Activated CD8-positive, alpha-beta memory T cell treated with anti-CD3 and anti-CD28 coated beads for 4 hours (primary cell): ENCODE measurements around the gene DNAH6.
"Not testable (repeated sequence)": the region's sequence is repeated elsewhere in the genome, so short reads cannot be mapped to it uniquely, and the experiment has no call there.

Experiments used
- DNase-seq, 2 donors: peaks; one replicate each; pipeline ENCODE4 v3.0.0-alpha.2; 2020; ENCODE audit warnings: low read depth in 2 of 2

DNAH6 gene

DNA sequence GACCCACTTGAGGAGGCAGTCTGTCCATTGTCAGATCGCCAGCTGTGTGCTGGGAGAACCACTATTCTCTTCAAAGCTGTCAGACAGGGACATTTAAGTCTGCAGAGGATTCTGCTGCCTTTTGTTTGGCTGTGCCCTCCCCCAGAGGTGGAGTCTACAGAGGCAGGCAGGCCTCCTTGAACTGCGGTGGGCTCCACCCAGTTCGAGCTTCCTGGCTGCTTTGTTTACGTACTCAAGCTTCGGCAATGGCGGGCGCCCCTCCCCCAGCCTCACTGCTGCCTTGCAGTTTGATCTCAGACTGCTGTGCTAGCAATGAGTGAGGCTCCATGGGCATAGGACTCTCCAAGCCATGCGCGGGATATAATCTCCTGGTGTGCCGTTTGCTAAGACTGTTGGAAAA, 5.3 kb upstream of the DNAH6 start:
- DNase-seq: not testable (repeated sequence)

DNA sequence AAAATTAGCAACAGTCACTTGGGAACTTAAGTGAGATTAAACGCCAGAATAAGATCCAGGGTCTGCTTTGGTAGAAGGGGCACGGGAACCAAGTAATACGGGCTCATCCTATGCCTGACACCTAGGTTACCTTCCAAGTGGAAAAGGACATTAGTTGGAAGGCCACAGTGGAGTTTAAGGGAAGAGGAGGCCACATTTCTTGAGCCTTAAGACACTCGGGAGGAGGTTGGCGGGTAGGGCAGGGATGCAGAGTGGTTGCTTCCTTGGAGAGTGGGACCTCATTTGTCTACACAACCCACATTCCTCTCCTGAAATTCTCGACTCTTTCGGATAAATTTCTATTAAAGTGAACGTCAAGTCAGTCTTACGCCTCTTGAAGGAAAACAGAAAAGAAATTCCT, 510 bp upstream of the DNAH6 start:
- DNase-seq: no peak

DNA sequence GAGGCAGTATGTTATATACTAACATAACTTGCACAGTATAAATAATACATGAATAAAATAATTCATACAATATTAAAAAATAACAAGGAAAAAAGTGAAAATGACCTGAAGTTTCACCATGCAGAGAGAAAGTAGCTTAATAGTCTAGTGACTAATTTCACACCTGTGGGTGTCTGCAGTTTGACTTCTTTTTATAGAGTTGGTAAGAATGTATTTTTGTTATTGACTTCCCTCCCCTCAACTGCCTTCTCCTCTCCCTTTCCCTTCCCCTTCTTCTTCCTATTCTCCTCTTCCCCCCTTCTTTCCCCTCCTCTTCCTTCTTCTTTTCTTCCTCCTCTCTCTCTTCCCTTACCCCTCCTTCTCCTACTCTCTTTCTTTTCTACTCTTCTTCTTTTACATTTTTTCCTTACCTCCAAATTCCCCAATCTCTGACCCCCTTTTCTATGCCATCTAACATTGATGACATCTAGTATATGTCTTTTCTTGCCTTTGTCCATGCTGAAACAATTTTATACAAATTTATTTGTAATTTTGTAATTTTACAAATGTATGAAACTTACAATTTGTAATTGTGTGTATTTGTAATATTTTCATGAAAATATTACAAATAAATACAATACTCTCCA, 3.1 kb downstream of the DNAH6 start:
- DNase-seq: no peak

DNA sequence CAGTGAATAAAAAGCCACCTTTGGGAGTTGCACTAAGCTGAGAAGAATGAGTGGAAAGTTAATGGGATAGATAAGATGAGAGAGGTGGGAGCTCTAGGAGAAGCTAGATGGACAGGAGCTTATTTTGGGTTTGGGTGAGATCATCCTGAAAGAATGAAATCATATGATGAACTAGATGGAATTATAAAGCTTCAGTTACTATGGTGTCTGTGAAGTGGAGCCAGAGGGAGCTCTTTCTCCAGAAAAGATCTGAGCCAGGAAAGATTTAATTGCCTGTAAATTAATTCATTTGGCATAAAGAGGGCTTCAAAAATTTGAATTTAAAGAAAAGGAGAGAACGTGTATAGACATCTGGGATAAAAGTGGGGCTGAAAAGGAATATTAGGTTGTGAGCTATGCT, 10.3 kb downstream of the DNAH6 start:
- no peak for DNase-seq

DNA sequence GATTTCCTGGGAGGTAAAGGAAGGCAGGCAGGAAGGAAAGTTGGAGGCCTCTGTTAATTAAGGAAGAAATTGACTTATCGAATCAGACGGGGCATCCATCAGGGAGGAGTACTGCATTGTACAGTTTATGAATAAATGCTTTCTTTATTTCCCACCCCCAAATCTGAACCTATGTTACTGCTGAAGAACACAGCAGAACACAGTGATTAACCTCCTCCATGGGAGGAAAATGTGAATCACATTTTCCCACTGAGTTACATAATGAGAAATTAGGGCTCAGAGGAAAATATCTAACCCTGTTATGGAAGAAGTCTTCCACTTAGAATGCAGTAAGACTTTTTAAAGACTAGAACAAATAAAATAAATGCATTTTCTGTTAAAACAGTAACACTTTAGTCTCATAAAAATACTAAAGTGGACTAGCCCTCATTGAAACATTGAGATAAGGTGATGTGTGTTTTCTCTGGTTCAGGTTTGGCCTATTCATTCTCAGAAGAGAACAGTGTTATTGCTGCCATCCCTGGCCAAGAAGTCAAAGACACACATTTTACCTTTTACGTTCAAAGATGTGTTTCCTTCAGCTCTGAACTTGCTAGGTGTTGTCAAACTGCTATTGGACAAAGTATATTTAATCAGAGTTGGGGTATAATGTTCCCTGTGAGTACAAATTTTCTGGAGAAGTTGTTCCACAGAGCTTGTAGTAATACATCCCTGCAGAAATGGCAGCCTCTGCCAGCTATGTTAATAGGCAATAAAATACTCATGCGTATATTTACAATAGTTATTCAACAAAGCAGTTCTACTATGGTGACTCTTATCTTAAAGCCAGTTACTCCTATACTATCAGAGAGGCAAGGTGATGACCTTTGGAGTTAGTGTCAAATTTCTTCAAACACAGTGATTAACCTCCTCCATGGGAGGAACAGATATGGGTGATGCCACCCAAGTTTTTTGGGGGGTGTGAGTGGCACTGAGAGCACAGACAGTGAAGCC, 11.1 kb downstream of the DNAH6 start:
- DNase-seq: no peak

DNA sequence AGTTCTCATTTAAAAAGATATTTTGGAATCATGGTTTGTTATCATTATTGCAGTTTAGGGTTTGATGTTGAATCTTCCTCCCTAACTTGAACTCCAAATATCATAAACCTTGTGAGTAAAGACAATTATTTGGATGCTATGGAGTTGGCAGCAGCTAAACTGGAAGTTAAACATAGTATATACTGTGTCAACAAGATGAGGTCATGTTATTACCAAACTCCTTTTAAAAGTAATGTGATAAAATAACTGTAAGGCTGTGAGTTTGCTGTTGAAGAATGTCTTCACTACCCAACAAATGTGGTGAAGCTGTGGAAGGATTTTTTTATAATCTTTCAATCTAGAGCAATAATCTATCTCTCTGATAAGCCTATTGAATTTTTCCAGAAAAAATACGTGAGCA, 16.0 kb downstream of the DNAH6 start:
- no peak for DNase-seq

DNA sequence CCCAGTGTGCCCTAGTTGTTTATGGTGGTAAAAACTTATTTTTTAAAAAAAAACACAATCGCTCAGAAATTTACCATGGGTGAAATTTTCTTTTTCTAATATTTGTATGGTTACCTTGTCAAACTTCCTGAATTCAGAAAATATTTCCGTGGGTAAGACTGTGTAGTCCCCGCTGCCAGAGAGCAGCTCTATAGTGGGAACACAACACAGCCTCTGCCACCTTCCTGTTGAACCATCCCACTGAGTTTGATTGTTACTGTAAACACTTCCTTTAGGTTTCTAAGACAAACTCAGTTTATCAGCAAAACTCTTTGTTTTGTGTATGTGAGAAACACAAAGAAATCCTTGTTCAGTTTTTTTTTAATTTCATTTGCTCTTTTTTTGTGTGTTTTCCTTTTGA, 17.9 kb downstream of the DNAH6 start:
- no peak for DNase-seq

DNA sequence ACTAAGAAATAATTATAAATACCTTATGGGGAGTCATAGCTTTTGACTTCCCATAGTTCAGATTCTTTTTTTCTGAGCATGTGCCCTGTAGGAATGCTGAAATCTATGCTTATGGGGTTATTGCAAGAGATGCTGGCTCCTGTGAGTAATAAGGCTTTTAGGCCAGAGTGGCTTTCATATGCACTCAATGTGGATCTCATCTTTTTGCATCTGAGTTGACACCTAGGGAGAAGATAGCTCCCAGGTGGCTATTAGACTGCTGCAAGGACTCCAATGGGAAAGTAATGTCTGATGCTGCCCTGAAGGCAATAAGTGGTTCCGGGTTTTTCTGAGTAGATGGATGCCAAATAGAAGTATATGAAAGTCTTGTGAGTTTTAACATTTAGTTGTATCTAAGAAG, 21.0 kb downstream of the DNAH6 start:
- no peak for DNase-seq

DNA sequence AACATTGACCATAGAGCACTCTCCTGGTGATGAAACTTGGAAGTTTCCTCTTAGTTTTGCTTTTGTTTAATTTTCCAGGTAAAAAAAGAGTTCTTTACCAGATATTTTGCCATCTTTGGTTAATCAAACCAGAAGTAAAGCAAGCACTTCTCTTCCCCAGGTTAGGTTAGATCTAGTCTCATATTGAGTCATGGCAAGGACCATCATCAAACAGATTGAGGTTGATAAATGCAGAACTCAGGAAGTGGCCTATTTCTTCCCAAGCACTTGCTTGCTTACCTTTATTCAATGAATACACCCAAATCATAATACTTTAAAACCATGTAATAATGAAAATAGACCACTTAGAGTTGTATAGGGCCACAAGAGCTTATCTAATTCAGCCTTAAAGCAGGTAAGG, 23.4 kb downstream of the DNAH6 start:
- DNase-seq: no peak

DNA sequence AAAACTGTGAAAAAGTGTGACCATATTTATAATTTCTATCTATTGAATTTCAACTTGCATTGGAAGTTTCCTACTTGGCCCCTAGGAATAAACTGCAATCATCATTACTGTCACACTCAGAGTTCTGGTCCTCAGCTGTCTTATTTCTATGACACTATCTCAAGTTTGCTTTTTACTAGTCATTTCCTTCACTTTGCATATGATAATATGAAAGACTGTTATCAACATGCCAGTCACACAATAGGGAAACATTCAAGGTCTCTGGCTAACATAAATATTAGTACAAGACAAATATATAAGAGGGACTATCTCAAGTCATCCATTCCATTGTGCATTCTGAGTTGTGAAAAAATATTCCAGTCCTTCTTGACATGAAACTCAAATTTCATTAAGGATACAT, 28.7 kb downstream of the DNAH6 start:
- DNase-seq: no peak

DNA sequence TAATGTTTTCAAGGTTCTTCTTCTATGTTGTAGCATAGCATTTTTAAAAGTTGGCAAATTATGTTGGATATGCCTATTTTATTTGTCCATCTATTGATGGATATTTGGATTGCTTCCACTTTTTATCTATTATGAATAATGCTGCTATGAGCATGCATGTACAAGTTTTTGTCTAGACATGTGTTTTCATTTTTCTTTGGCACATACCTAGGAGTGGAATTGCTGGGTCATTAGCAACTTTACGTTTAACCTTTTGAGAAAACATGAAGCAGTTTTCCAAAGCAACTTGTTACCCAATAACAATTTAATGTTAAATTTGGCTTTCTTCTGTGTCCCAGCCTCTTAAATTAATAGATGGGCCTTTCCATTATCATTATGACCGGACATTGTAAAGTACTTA, 30.3 kb downstream of the DNAH6 start:
- DNase-seq: no peak

DNA sequence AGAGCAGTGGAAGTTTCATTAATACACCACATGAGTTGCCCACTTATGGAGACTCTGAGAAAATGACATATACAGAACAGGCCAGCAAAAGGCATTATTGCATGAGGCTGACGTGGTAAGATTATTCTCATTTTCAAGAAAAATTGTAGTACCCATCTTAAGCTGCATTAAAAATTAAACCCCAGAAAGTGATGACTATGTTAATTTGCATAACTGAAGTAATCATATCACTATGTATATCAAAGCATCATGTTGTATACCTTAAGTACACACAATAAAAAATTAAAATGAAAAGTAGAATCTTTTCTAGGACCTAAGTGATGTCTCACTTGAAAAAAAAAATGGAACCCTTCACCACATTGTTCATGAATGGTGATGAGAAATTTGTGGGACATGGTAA, 32.0 kb downstream of the DNAH6 start:
- DNase-seq: no peak

DNA sequence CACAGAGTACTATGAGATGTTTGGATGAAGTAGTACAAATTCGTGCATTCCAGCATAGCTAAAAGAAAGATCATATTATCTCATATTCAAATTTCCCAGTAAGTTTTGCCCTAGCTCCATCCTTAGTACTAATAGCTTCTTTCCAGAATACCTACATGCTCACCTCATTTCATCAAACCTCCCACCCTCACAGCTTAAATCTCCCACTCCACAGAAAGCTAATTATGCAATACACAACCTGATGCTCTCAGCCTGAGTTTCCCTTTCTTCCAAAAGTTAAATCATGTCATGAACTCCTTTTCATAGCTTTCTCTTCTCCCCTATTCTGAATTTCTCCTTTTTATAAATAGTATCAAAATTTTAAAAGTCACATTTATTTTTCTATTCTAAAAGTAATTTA, 34.6 kb downstream of the DNAH6 start:
- DNase-seq: no peak

DNA sequence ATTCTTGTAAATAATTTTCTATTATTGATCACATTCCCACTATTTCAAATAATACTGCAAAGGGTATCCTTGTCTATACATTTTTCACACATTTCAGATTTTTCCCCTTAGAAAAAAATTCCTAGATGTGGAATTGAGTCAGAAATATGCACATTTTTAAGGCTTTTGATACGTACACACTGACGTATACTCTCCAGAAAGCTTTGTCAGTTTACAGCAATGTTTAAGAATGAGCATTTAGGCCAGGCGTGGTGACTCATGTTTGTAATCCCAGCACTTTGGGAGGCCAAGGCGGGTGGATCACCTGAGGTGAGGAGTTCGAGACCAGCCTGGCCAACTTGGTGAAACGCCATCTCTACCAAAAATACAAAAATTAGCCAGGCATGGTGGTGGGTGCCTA, 35.2 kb downstream of the DNAH6 start:
- not testable (repeated sequence) for DNase-seq

DNA sequence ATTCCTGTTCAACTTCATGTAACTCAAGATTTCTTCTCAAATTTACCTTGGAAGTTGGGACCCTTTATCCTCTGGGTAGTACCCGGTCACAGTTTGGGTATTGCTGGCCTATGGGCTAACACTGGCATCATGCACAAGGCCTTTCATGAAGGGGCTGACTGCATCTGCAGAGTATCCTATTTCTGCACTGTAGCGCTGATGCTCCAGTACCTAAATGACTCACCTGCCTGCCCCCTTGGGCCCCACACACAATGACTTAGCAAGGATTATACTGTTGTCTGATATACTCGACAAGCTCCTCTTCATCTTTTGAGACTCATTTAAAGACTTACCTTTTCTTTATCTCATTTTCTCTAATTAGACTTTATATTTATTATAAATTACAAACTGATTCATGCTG, 39.9 kb downstream of the DNAH6 start:
- DNase-seq: no peak

DNA sequence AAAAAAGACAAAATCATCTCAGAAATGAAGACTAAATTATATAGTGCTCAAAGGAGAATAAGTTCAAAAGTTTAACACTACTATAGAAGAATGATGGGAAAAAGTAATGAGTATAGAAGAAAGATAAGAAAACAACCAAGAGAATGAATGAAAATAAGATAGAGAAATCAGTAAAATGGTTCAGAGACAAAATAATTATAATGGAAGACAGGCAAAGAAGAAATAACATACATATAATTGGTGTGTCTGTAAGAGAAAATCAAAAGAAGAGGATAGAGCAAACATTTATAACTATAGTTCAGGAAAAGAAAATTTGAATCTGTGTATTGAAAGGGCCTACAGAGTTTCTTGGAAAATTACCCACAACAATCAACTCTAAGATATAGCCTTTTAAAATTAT, 43.5 kb downstream of the DNAH6 start:
- no peak for DNase-seq

DNA sequence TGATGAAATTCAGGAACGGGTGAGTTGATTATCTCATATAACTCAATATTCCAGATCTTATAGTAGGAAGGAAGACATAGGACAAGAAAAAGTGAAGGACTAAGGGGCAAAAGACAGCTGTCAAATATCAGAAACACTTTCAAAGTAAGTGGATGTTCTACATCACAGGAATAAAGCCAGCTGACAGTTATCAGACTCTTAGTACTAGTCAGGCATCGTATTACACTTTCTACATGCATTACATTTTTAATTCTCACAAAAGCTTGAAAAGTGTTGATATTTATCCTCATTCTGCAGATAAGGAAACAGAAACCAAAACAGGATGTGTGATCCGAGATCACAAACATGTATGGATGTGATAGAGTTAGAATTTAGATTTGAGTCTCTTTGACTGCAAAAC, 63.4 kb downstream of the DNAH6 start:
- no peak for DNase-seq

DNA sequence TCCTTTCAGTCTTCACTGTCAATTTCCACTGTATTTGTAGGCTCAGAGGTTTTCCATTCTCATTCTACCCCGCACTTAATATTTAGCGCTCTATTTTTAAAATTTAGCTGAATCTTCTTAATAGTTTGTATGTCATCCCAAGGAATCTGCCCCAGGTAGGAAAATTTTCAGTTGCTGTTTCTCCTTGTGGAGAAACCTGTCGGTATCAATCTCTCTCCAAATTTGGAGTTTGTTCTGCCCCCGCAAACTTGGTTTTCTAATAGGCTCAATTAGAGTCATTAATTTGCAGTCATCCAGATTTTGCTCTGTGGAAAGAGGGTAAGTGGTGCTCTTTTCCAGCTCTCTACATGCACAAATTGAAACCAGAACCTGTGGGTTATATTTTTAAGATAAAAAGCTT, 87.6 kb downstream of the DNAH6 start:
- DNase-seq: no peak

DNA sequence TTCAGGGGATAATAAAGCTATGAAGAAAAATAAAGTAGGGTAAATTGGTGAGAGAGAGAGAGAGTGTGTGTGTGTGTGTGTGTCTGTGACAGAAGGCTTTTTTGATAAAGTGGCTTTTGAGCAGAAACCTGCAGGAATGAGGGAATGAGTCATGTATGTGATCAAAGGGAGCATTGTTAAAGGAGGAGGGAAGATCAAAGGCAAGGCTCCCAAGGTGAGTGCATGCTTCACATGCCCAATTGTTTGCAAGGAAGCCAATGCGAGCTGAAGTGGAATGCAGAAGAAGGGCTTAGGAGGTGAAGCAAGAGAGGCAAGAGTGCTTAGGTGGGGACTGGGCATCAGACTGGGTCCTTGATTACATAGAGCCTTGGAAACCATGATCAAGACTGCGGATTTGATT, 96.8 kb downstream of the DNAH6 start:
- no peak for DNase-seq

DNA sequence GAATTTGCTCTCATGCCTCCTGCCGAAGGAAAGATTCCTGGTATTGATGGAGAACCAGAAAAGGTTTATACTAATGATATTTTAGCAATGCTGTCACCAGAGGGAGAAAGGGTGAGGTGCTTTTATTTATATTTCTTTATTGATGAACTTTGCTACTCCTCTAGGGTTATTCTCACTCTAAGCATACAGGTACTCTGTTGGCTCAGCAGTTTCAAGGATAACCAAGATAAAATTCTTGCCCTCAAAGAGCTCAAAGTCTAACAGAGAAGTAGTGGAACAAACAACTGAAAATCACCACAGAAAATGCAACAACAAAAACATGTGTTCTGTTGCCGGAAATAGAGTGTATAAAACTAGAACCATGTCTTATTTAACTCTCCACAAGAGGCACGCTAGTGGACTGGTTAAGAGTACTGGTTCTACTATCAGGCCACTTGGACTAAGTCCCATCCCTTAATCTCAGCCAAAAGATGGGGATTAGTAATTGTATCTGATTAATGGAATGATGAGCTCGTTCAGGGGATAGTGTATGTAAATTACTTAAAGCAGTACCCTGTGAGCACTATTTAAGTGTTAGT, 103.6 kb downstream of the DNAH6 start:
- DNase-seq: no peak

DNA sequence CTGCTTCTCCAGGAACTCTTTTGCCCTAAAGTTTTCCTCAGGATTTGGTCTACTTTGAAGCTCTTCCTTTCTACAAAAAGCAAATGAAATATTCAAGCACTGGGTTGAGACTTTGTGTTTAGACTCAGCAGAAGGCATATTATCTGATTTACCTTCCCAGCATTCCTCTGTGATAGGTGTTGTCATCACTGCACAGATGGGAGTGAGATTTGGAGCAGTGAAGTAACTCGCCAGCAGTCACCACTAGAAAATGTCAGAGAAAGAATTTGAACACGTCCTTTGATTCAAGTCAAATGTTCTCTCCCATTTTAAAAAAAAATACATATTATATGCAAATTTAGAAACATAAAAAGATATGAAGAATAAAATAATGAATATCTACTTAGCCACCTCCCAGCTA, 112.2 kb downstream of the DNAH6 start:
- no peak for DNase-seq

DNA sequence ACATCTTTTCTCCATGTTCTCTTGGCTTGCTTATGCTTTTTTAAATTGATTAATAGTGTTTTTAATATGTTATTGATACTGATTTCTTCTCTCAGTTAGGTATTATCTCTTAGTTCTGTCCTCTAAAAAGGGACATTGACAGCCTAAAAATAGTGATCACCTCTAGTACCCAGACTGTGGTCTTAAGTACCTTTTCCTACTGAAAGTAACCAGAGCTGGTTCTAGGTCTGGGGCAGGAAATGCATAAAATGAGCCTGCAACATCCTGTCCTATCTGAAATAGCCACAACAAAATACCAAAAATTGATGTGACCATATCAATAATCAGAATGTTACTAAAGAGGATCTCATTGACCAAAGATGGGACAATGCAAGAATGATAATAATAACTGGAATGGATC, 113.3 kb downstream of the DNAH6 start:
- no peak for DNase-seq

DNA sequence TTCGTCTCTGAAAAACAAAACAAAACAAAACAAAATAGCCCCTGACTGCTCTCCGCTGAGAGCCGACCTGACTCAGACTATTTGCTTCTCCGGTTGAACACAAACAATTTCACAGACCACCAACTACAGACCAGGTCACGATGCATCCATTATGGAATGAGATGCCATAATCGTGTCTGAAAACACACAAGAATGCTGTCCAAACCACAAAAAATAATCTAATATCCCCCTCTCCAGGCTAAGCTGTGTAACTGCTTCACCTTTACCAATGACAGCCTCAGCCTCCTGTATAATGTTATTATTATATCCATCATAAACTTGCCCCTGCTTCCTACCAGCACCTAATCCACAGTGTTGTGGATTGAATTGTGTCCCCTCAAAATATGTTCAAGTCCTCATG, 114.7 kb downstream of the DNAH6 start:
- DNase-seq: no peak
